Colonic mucosa (tissue), 4 donors: Measurements from ENCODE around the gene OTP. TPM values are rescaled to one million over a fixed set of nuclear protein-coding genes. Genes with fewer than 3 reads are reported as not detected.
"Not testable (repeated sequence)": the region's sequence is repeated elsewhere in the genome, so short reads cannot be mapped to it uniquely, and the experiment has no call there.

ENCODE experiments used
- DNase-seq: peaks from one replicate; pipeline ENCODE4 v3.0.0-alpha.2; 2020
- H3K27ac ChIP-seq: fragments of 200-600 bp; one replicate; pipeline ENCODE4 v1.8.0; 2021
- H3K27me3 ChIP-seq: fragments of 200-600 bp; one replicate; pipeline ENCODE4 v1.8.0; 2021
- H3K36me3 ChIP-seq: fragments of 200-600 bp; one replicate; pipeline ENCODE4 v1.8.0; 2021
- H3K4me1 ChIP-seq: fragments of 200-600 bp; one replicate; pipeline ENCODE4 v1.8.0; 2021; ENCODE audit warnings: mild to moderate bottlenecking
- H3K4me3 ChIP-seq: fragments of 200-600 bp; one replicate; pipeline ENCODE4 v1.8.0; 2021
- H3K9ac ChIP-seq, 2 donors: one replicate each; pipeline ENCODE4 v1.7.0; 2013; ENCODE audit warnings: control low read depth in 2 of 2, low read depth in 2 of 2, low read length in 2 of 2
- H3K9me3 ChIP-seq: fragments of 200-600 bp; one replicate; pipeline ENCODE4 v1.8.0; 2021
- intact Hi-C: fragments of 100-400 bp; cut with DNase I; formaldehyde crosslinking; loops from one replicate; pipeline ENCODE4 v1.14.1; 2022
- total RNA-seq, 2 donors: library from RNA; stranded (reverse); fragmentation: NEBNext Ultra II Directional in 1 of 2; extraction: Animal tissue kit (Norgen Biotek cat#: 25700) in 1 of 2; gene quantifications; one replicate each; pipeline ENCODE4 v1.2.1, GENCODE V29; 2021
- TF ChIP-seq, protein P1 (sequence below): fragments of 200-600 bp; IDR thresholded peaks from one replicate; pipeline ENCODE4 v1.8.0; 2022; ENCODE audit warnings: antibody characterized with exemption, mild to moderate bottlenecking
- donor health status: healthy.
- donor health status: DM: no; HTN: no; CAD: no.
- donor health status: DM: no; HTN: no; CAD: no.

OTP gene
- total RNA-seq, 2 donors from 2014 or later, result not detected

DNA sequence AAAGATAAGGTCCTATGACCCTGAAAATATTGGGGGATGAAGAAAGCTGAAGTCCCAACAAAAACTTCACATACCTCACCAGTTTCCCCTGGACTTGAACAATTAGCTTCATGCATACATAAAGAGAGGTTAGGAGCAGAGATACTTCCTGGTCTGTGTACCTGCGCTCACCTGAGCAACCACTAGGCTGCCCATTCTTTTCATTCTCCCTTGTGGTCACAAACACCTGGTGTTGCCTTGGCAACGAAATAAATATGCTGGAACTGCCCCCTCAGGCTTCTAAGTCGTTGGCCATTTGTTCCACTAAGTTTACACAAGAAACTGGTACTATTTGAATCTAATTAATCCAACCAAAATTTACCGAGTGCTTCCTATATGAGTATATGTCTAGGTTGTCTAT is 18.1 kb downstream of the OTP start:
- no peak overlapping the region for H3K4me3 ChIP-seq
- no peak overlapping the region for H3K27ac ChIP-seq
- H3K9ac ChIP-seq, result no peak overlapping the region
- H3K9me3 ChIP-seq, result no peaks in the 10 kb centered on the region
- intact Hi-C loops, result no loop called here
- no peaks in the 10 kb centered on the region for H3K27me3 ChIP-seq
- no peaks in the 10 kb centered on the region for H3K4me1 ChIP-seq
- TF ChIP-seq, protein P1, sequence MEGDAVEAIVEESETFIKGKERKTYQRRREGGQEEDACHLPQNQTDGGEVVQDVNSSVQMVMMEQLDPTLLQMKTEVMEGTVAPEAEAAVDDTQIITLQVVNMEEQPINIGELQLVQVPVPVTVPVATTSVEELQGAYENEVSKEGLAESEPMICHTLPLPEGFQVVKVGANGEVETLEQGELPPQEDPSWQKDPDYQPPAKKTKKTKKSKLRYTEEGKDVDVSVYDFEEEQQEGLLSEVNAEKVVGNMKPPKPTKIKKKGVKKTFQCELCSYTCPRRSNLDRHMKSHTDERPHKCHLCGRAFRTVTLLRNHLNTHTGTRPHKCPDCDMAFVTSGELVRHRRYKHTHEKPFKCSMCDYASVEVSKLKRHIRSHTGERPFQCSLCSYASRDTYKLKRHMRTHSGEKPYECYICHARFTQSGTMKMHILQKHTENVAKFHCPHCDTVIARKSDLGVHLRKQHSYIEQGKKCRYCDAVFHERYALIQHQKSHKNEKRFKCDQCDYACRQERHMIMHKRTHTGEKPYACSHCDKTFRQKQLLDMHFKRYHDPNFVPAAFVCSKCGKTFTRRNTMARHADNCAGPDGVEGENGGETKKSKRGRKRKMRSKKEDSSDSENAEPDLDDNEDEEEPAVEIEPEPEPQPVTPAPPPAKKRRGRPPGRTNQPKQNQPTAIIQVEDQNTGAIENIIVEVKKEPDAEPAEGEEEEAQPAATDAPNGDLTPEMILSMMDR, result no peak
- no peak for DNase-seq
- no peaks in the 10 kb centered on the region for H3K36me3 ChIP-seq

DNA sequence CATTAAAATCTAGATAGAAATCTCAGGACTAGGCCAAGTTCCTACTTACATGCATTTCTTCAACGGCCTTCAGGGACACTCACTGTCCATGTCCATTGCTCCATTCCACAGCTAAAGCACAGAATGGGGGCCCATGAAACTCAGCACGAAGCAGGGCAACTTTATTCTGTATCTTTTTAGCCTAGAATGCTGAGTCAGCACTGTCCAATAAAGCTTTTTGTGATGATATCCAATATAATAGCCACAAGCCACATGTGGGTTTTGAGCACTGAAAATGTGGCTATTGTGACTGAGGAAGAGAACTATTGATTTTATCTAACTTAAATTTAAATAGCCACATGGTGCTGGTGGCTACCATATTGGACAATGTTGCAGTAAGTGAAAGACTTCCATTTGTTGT is 21.6 kb downstream of the OTP start:
- Histone ChIP-seq H3K4me1 (no peaks in the 10 kb centered on the region), H3K4me3 (no peak overlapping the region), H3K27ac (no peak overlapping the region), H3K27me3 (no peaks in the 10 kb centered on the region), H3K36me3 (no peaks in the 10 kb centered on the region), H3K9ac (no peak overlapping the region), H3K9me3 (no peaks in the 10 kb centered on the region)
- intact Hi-C loops, result no loop called here
- no peak for DNase-seq
- TF ChIP-seq, protein P1, result no peak

DNA sequence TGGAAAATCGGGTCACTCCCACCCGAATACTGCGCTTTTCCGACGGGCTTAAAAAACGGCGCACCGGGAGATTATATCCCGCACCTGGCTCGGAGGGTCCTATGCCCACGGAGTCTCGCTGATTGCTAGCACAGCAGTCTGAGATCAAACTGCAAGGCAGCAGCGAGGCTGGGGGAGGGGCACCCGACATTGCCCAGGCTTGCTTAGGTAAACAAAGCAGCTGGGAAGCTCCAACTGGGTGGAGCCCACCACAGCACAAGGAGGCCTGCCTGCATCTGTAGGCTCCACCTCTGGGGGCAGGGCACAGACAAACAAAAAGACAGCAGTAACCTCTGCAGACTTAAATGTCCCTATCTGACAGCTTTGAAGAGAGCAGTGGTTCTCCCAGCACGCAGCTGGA is 29.6 kb downstream of the OTP start:
- intact Hi-C loops, result not testable (repeated sequence)

DNA sequence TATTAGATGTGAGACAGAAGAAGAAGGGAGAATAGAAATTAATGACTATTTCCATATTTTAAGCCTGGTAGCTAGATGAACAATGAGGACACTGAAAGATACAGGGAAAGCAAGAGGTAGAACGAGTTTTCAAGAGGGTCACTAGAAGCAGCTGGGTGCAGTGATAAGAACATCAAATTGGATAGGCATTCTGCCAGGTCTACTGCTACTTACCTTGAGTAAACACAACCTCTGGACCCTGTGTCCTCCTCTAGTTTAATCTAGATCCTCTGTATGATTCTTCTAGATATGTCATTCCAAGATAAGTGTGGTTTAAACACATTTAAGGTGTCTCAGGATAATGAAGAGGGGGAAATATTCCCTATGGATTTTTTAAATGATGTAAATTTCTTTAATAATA is 31.2 kb downstream of the OTP start:
- Histone ChIP-seq H3K27me3 (no peaks in the 10 kb centered on the region), H3K36me3 (no peaks in the 10 kb centered on the region), H3K4me1 (no peaks in the 10 kb centered on the region), H3K27ac (no peak overlapping the region), H3K9ac (no peak overlapping the region), H3K4me3 (no peak overlapping the region), H3K9me3 (no peaks in the 10 kb centered on the region)
- intact Hi-C loops, result no loop called here
- TF ChIP-seq, protein P1, result no peak
- no peak for DNase-seq

More for the DNA sequence above, 29.6 kb downstream of the OTP start:
- not testable (repeated sequence) for DNase-seq, H3K4me1 ChIP-seq, H3K9me3 ChIP-seq, H3K27me3 ChIP-seq, H3K4me3 ChIP-seq, H3K27ac ChIP-seq, H3K36me3 ChIP-seq, H3K9ac ChIP-seq

DNA sequence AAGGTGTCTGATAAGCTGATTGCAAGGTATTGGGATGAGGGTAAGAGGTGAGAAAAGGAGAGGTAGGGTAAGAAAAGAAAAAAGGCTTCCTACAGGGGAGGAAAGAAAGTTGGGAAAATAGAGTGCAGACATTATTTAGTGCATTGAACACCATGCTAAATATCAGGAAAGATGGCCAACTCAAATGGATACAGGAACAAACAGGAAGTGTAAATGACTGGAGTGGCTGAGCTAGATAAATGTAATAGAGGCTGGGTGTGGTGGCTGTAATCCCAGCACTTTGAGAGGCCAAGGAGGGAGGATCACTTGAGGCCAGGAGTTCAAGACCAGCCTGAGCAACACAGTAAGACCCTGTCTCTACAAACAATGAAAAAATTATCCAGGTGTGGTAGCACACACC is 32.2 kb downstream of the OTP start:
- Histone ChIP-seq H3K4me3 (no peak overlapping the region), H3K36me3 (no peaks in the 10 kb centered on the region), H3K9ac (no peak overlapping the region), H3K4me1 (no peaks in the 10 kb centered on the region), H3K27ac (no peak overlapping the region), H3K9me3 (no peaks in the 10 kb centered on the region), H3K27me3 (no peaks in the 10 kb centered on the region)
- no peak for DNase-seq
- intact Hi-C loops, result no loop called here
- TF ChIP-seq, protein P1, result no peak

DNA sequence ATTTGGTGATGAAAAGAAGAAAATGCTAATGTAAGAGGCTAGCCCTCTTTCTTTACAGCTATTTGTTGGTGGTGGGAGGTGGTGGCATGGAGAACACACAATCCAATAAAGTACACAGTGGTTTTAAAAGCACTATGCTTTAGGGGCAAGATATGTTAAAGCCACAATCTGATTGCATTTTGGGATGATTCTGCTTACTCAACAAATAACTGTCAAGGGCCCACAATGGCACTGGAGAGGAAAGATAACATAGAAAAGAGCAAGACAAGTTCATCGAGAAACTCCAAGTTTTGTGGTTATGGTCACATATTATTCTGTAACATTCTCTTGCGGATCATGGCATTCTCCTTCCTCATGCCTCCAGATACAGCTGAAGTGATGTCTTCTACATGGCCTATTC is 38.8 kb downstream of the OTP start:
- no peak overlapping the region for H3K4me3 ChIP-seq
- no peaks in the 10 kb centered on the region for H3K36me3 ChIP-seq
- H3K9me3 ChIP-seq, result no peaks in the 10 kb centered on the region
- DNase-seq, result no peak
- intact Hi-C loops, result no loop called here
- TF ChIP-seq, protein P1, result no peak
- H3K9ac ChIP-seq, result no peak overlapping the region
- no peaks in the 10 kb centered on the region for H3K27me3 ChIP-seq
- no peak overlapping the region for H3K27ac ChIP-seq
- no peaks in the 10 kb centered on the region for H3K4me1 ChIP-seq
